Esophagus mucosa (tissue), 1 donor: Measurements from ENCODE around the gene DNAH10. TPM values are rescaled to one million over a fixed set of nuclear protein-coding genes. Genes with fewer than 3 reads are reported as not detected.

ENCODE experiments used
- ATAC-seq: fragments of 200-7000 bp; cut with Tn5 transposase; one replicate; pipeline ENCODE4 v1.9.1; 2020
- total RNA-seq: library from RNA; stranded (reverse); gene quantifications from one replicate; pipeline ENCODE4 v1.2.4, GENCODE V29; 2023
- donor health status: DM: yes; HTN: yes; CAD: no.

DNAH10 gene
- total RNA-seq, 1 donor from 2014 or later: 0.12 TPM

- ATAC-seq: no peak
These were observed 84.2 kb downstream of the DNAH10 start for GRCh38 chr12:123846340-123846739.

GRCh38 chr12:123847019-123847418 is 84.9 kb downstream of the DNAH10 start:
- no peak for ATAC-seq

- no peak for ATAC-seq
These were observed 85.8 kb downstream of the DNAH10 start for GRCh38 chr12:123847876-123848275.

GRCh38 chr12:123849517-123849916 is 87.4 kb downstream of the DNAH10 start:
- ATAC-seq: no peak

- ATAC-seq: no peak
These were observed 88.4 kb downstream of the DNAH10 start for GRCh38 chr12:123850246-123851134.

GRCh38 chr12:123853396-123854070 is 91.4 kb downstream of the DNAH10 start:
- ATAC-seq: no peak

GRCh38 chr12:123854232-123854631 is 92.1 kb downstream of the DNAH10 start:
- ATAC-seq: no peak

- ATAC-seq: no peak
These were observed 92.8 kb downstream of the DNAH10 start for GRCh38 chr12:123854918-123855317.

- no peak for ATAC-seq
These were observed 94.6 kb downstream of the DNAH10 start for GRCh38 chr12:123856681-123857080.

- no peak for ATAC-seq
These were observed 96.1 kb downstream of the DNAH10 start for GRCh38 chr12:123858176-123858575.

- no peak for ATAC-seq
These were observed 96.9 kb downstream of the DNAH10 start for GRCh38 chr12:123859035-123859434.

- no peak for ATAC-seq
These were observed 98.3 kb downstream of the DNAH10 start for GRCh38 chr12:123860377-123860776.

GRCh38 chr12:123861392-123861791 is 99.3 kb downstream of the DNAH10 start:
- no peak for ATAC-seq

- ATAC-seq: no peak
These were observed 105.0 kb downstream of the DNAH10 start for GRCh38 chr12:123867141-123867540.

GRCh38 chr12:123868791-123869190 is 106.7 kb downstream of the DNAH10 start:
- no peak for ATAC-seq

- no peak for ATAC-seq
These were observed 111.7 kb downstream of the DNAH10 start for GRCh38 chr12:123873793-123874192.

- ATAC-seq: no peak
These were observed 115.9 kb downstream of the DNAH10 start for GRCh38 chr12:123877968-123878367.

GRCh38 chr12:123879101-123879500 is 117.0 kb downstream of the DNAH10 start:
- no peak for ATAC-seq

GRCh38 chr12:123879691-123880090 is 117.6 kb downstream of the DNAH10 start:
- peak; percentile 20 for ATAC-seq

- no peak for ATAC-seq
These were observed 120.1 kb downstream of the DNAH10 start for GRCh38 chr12:123882161-123882705.

- ATAC-seq: no peak
These were observed 124.2 kb downstream of the DNAH10 start for GRCh38 chr12:123886258-123886657.

GRCh38 chr12:123886931-123887582 is 125.0 kb downstream of the DNAH10 start:
- ATAC-seq: no peak

GRCh38 chr12:123888989-123889388 is 126.9 kb downstream of the DNAH10 start:
- ATAC-seq: no peak
